NCI-H526 treated with DMSO at 0.1 percent for 48 hours (cell line): ENCODE measurements around the gene STPG1.
A peak's percentile ranks its signal among the peaks of the same experiment; 100 is the strongest.

ENCODE experiments used
- DNase-seq: peaks from one replicate; lab custom pipeline; 2025; lab: John Stamatoyannopoulos, UW

Gene STPG1

DNA sequence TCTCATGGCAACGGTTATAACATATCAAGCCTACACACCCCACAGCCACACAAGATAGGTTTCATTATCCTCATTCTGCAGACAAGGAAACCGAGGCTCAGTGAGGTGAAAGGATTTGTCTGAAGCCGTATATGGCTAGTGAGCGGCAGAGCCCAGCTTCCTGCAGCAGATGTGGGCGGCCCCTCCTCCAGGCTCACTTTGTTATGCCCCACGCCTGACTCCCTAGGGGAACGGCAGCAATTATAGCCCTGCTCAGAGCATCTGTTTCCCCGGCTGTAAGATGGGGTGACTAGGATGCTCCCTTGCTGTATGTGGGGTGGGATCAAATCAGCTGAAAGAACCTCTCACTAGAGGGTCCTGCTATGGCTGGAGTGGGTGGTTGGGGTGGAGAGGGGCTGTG, 72.3 kb downstream of the STPG1 start:
- no peak for DNase-seq

DNA sequence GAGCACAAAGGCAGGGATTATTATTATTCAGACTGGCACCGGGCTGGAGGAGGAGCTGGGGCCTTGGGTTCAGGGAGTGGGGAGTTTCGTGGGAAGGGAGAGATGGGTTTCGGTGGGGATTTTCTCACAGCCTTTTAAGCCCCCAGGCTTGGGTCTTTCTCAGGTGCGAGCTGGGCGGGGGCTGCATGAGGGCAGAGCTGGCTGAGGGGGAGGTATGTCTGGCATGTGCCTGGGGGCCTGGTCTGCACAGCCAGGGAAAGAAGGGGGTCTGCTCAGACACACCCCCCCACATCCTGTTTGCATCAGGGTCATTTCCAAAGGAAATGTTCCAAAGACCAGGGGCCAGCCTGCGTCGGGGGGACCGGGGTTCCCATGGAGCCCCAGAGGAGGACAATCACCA, 72.8 kb downstream of the STPG1 start:
- no peak for DNase-seq

DNA sequence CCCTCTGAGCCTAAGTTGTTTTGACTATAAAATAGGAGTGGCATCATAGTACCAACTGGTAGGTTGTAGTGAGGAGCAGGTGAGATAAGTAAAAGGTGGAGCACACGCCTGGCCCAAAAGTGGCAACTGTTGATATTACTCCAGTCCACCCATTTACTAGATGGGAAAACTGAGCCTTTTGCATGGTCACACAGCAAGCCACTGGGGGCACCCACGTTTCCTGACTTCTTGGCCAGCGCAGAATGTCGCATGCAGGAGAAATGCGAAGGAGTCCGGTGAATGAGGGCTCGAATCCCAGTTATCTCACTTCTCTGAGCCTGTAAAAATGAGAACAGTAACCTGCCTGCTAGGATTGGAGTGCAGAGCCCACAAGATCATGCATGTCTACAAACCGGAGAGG, 73.6 kb downstream of the STPG1 start:
- DNase-seq = no peak

- no peak for DNase-seq
Observed at GRCh38 chr1:24338447-24338846, 75.1 kb downstream of the STPG1 start.

DNA sequence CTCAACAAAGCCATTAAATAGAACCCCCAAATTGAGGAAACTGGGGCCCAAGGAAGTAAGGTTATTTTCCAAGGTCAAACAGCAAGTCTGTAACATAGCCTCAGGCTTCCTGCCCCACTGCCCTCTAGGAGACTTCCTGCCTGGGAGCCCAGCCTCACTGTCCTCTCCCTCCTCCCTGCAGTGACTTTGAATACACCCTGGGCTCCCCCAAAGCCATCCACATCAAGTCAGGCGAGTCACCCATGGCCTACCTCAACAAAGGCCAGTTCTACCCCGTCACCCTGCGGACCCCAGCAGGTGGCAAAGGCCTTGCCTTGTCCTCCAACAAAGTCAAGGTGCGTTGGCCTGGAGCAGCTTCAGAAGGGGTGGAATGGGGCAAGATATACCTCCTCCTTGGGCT, 76.1 kb downstream of the STPG1 start:
- DNase-seq = no peak

GRCh38 chr1:24336075-24336474, 77.5 kb downstream of the STPG1 start:
- DNase-seq = no peak

DNA sequence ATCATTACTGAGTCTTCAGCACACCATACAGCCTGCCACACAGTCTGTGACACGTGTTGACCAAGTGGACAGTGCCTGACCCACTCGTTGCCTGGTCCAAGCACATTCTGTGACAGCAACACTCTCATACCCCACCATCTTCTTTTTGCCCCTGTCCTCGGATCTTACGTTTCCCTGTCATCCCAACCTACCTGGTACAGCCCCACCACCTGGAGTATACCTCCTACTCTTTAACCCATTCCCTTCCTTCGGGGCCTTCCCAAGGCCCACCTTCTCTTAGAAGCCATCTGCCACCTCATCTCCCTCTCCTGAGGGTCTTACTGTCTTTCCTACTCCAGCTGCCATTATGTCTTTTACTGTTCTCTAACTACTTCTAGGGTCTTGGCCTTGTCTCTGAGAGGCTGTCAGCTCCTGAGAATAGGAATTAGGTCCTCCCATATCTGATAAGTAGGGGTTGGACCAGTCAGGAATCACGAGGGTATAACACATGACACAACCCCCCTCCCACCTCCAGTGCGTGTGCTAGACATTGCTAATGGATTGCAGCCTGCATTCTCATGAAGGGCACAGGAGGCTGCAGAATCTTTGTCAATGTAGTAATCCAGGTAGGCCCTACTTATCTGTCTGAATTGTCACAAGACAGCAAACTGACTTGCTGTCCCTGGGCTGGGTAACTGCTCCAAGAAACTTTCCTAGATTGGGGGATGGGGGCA, 81.5 kb downstream of the STPG1 start:
- no peak for DNase-seq

DNA sequence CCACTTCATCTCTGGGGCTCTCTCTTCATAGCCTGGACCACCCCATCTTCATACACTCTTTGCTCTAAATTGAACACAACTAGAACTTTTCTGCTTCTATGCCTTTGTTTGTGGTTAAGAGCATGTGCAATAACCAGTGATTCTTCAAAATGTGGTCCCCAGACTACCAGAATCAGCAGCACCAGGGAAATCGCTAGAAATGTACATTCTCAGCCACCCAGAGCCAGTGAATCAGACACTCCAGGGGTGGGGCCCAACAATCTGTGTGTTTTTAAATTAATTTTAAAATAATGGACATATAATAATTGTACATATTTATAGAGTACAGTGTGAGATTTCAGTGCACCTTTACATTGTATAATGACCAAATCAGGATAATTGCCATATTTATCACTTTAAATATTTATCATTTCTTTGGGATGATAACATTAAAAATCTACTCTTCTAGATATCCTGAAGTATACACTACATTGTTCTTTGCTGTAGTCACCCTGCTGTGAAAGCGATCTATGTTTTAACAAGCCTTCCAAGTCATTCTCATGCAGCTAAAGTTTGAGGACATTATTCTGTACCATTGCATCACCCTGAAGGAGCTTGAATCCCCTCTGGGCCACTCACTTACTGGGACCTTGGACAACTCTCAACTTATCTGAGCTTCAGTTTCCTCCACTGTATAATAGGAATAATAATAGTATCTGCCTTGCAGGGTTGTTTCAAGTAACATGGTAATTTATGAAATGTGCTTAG, 83.6 kb downstream of the STPG1 start:
- DNase-seq = no peak

DNA sequence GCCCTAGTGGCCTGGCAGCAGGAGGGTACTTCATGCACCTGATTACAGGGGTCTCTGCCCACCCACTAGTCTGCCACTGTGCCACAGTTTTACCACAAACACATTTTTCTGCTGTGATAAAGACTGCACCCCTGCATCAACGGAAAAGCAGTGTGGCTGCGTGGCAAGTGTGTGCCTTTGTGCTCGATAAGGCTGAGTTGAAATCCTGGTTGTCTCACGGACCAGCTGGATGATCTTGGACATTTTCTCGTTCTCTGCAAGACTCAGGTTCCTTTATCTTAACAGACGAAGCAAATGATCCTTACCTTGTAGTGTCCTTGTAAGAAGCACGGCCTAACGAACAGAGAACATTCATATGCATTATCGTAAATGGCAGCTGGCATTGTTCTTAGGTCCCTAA, 84.3 kb downstream of the STPG1 start:
- DNase-seq = no peak

DNA sequence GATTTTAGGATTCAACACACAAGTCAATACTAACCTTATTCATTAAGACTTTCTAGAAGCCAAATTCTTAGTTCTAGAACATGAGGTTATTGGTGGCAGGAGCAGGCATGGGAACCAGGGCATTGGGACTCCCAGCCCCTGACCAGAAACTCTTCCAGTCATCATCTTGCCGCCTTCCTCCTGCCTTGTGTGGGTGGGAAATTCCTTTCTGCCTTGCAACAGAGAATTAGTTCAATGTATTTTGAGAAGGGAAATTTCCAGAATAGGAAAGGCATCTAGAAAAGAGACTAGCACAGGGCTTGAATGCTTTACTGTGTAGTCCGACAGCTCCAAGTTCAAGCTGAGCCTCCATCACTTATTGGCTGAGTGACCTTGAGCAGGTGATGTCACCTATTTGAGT, 85.7 kb downstream of the STPG1 start:
- DNase-seq = no peak

GRCh38 chr1:24327486-24327885, 86.1 kb downstream of the STPG1 start:
- no peak for DNase-seq

DNA sequence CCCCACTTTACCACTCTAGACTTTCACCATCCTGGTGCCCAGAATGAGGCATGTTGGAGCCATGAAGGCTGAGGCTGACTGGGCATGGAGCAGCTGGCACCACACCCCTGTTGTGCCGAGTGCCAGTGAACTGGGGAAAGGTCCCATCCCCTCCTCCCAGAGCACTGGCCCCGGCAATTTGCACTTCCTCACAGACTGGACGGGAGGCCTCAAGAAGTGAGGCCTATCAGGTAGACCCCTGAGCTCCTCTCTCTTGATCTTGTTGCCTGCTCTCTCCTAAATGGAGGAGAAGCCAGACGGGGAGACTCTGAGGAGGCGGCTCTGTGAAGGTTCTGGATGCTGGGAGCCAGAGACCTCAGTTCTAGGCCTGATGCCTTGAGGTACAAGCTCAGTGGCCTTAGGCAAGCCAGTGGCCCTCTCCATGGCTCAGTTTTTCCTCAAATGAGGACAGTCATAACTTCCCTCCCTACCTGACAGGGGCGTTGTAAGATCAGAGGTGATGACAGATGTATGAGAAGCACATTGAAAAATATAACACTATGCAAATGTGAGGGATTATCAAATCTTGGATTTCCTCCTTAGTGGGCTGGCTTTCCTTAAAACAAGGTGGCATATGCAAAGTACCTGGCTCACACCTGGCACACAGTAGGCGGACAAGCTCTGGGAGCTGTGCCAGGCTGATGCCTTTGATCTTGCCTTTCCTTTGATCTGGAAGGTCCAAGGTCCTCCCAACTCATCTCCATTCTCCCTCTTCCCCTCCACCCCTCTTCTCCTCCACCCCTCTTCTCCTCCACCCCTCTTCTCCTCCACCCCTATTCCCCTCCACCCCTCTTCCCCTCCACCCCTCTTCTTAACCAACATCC, 87.8 kb downstream of the STPG1 start:
- DNase-seq = no peak

- no peak for DNase-seq
Observed at GRCh38 chr1:24324903-24325302, 88.7 kb downstream of the STPG1 start.

DNA sequence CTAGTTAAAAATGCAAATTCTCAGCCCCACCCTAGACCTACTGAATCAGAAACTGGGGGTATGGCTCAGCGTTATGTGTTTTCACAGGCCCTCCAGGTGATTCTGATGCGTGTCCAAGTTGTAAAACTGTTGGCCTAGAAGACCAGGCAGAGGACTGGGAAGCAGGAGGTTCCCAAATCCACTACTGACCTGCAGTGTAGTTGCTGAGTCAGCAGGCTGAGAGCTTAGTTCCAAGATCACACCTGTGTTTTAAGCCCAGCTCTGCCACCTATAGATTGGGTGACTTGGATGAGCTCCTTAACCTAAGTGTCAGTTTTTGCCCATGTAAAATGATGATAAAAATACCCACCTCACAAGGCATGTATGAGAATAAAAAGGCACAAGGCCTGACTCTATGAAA, 90.3 kb downstream of the STPG1 start:
- no peak for DNase-seq

GRCh38 chr1:24322470-24323177, 91.0 kb downstream of the STPG1 start:
- DNase-seq = no peak

DNA sequence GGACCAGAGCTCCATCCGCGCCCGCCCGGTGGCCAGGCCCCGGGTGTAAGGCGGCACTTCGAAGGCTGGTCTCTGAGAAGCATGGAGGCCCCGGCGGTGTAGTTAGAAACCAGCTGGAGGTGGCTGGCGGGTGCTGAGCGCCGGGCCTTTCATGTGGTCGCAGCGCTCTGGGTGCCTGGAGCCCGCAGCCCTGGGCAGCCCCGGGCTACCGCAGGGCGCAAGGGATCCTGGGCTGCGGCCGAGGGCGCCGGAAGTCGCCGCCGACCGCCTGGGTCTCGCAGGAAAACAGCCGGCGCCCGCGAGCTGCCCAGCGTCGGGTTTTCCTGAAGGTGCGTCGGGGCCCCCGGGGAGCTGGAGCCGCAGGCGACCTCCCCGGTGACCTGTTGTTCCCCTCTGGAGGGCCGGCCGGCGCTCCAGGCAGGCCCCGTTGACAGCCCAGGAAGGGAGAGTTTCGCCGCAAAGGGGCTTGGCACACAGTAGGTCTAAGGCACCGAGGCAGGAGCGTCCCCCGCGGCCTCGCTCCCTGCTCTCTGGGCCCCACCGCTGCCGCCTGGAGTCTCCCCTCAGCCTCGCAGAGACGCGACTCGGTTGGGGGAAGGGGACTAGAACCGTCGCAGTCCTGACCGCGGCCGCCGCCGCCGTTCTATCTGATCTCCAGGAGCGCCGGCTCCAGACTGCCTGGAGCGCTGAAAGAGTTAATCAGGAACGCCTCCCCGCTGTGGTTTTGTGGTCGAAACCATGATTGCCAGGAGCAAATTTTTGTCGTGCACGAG, 91.7 kb downstream of the STPG1 start:
- DNase-seq = peak; percentile 47

- no peak for DNase-seq
Observed at GRCh38 chr1:24321126-24321525, 92.5 kb downstream of the STPG1 start.

DNA sequence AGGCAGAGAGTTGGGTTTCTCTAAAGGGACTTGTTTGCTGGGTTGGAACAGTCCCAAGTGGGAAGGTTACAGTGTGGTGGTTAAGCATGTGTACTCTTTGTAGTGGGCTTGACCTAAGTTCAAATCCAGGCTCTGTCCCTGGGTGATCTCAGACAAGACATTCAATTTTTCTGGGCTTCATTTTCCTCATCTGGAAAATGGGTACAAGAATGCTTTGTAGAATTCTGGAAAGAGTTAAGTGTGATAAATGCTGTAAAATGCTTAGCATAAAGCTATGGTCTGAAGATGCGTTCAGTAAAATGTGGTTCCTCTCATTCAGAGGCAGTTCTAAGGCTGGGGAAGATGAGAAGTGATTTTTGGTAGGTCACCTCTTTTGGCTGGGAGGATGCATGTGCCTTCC, 93.6 kb downstream of the STPG1 start:
- no peak for DNase-seq

DNA sequence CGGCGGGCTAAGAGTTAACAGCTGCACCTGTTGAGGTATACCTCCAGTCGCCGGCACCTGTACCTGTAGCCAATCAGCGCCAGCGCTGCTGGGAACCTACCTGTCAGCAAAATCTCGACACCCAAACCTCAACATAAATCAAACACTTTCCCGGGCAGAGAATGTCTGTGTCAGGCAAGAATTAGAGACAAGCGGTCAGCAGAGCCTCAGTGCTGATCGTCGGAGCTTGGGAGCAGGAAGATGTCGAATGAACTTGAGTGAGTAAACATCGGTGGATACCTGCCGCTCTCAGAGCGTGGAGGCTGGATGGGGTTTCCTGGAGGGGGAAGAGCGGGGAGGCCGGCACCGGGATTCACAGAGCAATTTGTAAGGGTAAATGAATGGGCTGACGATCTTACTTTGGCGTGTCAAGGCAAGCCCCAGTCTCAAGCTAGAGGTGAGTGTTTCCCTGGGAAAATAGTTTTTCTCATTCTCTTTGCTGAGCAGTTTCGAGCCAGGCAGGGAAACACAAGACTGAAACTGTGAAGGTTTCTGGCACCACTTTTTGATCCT, 94.2 kb downstream of the STPG1 start, which contains the start of gene GRHL3:
Gene GRHL3, plus strand, starts transcription at position 46 of the 552 bp plus-strand sequence. Its CDS starts 195 bp downstream, at position 241.
- peak; percentile 43 for DNase-seq

- DNase-seq = no peak
Observed at GRCh38 chr1:24318615-24319311, 94.8 kb downstream of the STPG1 start.
